Breast epithelium (tissue), 3 donors: ENCODE measurements around the gene GLE1.

ENCODE experiments used
- CTCF ChIP-seq, 3 donors: fragments of 450-650 bp; IDR thresholded peaks; one replicate each; pipeline ENCODE4 v1.5.1; 2016 to 2017; ENCODE audit warnings: antibody characterized with exemption in 3 of 3, mild to moderate bottlenecking in 3 of 3, moderate library complexity in 3 of 3
- POLR2A ChIP-seq: fragments of 450-650 bp; IDR thresholded peaks from one replicate; pipeline ENCODE4 v1.6.1; 2016; ENCODE audit warnings: antibody characterized with exemption, mild to moderate bottlenecking, moderate library complexity

- peak; percentile 48 for TF ChIP-seq POLR2A
- no peak for TF ChIP-seq CTCF (IDR thresholded peaks at IDR 0.05)
Measured at GRCh38 chr9:128504485-128505413, at the start of gene GLE1.
